Skeletal muscle satellite cell (primary cell): Measurements from ENCODE around the gene DENND4A. TPM values are rescaled to one million over a fixed set of nuclear protein-coding genes. Genes with fewer than 3 reads are reported as not detected.
"Not testable (repeated sequence)": the region's sequence is repeated elsewhere in the genome, so short reads cannot be mapped to it uniquely, and the experiment has no call there.

Experiments
- H3K27me3 ChIP-seq: 2 replicates; pipeline ENCODE4 v1.7.0; 2013; ENCODE audit warnings: low read length; ENCODE audit not compliant: control insufficient read depth, insufficient read depth
- H3K36me3 ChIP-seq: 2 replicates; pipeline ENCODE4 v1.7.0; 2013; ENCODE audit warnings: mild to moderate bottlenecking, control low read depth, low read length; ENCODE audit not compliant: insufficient read depth
- H3K4me1 ChIP-seq: 2 replicates; pipeline ENCODE4 v1.7.0; 2013; ENCODE audit warnings: low read length; ENCODE audit not compliant: control insufficient read depth, insufficient read depth
- H3K4me2 ChIP-seq: 2 replicates; pipeline ENCODE4 v1.7.0; 2013; ENCODE audit warnings: mild to moderate bottlenecking, low read length
- H3K4me3 ChIP-seq: 2 replicates; pipeline ENCODE4 v1.7.0; 2013; ENCODE audit warnings: low read length
- H3K9ac ChIP-seq: 2 replicates; pipeline ENCODE4 v1.7.0; 2013; ENCODE audit warnings: mild to moderate bottlenecking, low read depth, low read length, moderate library complexity
- H3K9me3 ChIP-seq: replicated peaks from 2 replicates; pipeline ENCODE4 v1.7.0; 2013; ENCODE audit warnings: mild to moderate bottlenecking, control low read depth, low read length
- small RNA-seq: library from RNA; depleted of rRNA; stranded (forward); fragments of <200 nt; gene quantifications from one replicate; pipeline ENCODE3, GENCODE V24; 2012

The DENND4A gene

GRCh38 chr15:65618560-65619109 lies 173.5 kb downstream of the DENND4A start:
- Histone ChIP-seq H3K4me3 (no peak overlapping the region), H3K4me1 (no peaks in the 10 kb centered on the region), H3K9ac (no peak overlapping the region), H3K36me3 (no peaks in the 10 kb centered on the region), H3K4me2 (no peak overlapping the region), H3K9me3 (no peaks in the 10 kb centered on the region), H3K27me3 (no peaks in the 10 kb centered on the region)

- peaks cover 19% of the 10 kb centered on the region for H3K4me1 ChIP-seq
- not testable (repeated sequence) for H3K36me3 ChIP-seq, H3K4me2 ChIP-seq
Measured at GRCh38 chr15:65615887-65616286, 176.2 kb downstream of the DENND4A start.

GRCh38 chr15:65612949-65613744 lies 178.9 kb downstream of the DENND4A start:
- Histone ChIP-seq H3K36me3 (no peaks in the 10 kb centered on the region), H3K4me2 (peak overlapping the region; percentile 90), H3K9me3 (no peaks in the 10 kb centered on the region), H3K4me1 (peaks cover 28% of the 10 kb centered on the region), H3K27me3 (no peaks in the 10 kb centered on the region), H3K4me3 (no peak overlapping the region), H3K9ac (no peak overlapping the region)

More at GRCh38 chr15:65615887-65616286, 176.2 kb downstream of the DENND4A start:
- H3K9ac ChIP-seq, H3K4me3 ChIP-seq, H3K9me3 ChIP-seq, H3K27me3 ChIP-seq: not testable (repeated sequence)

GRCh38 chr15:65612616-65612946 lies 179.5 kb downstream of the DENND4A start:
- Histone ChIP-seq H3K36me3 (no peaks in the 10 kb centered on the region), H3K4me3 (no peak overlapping the region), H3K9ac (no peak overlapping the region), H3K27me3 (no peaks in the 10 kb centered on the region), H3K4me1 (peaks cover 28% of the 10 kb centered on the region), H3K9me3 (no peaks in the 10 kb centered on the region), H3K4me2 (peak overlapping the region; percentile 90)

- peak overlapping the region; percentile 90 for H3K9ac ChIP-seq
- H3K4me2 ChIP-seq = peak overlapping the region; percentile 90
- H3K4me1 ChIP-seq = peaks cover 28% of the 10 kb centered on the region
- no peaks in the 10 kb centered on the region for H3K27me3 ChIP-seq
- no peaks in the 10 kb centered on the region for H3K36me3 ChIP-seq
- H3K9me3 ChIP-seq = no peaks in the 10 kb centered on the region
- H3K4me3 ChIP-seq = peak overlapping the region; percentile 76
Measured at GRCh38 chr15:65611888-65612615, 180.0 kb downstream of the DENND4A start.

- peak within 1 kb of the TSS; percentile 76 for H3K4me3 ChIP-seq
Measured at GRCh38 chr15:65610871-65611718, 181.0 kb downstream of the DENND4A start, which contains the start of gene INTS14. Gene INTS14, minus strand, starts transcription at chr15:65611131. Its CDS starts 3,751 bp downstream, at chr15:65607380.

More at GRCh38 chr15:65610871-65611718, 181.0 kb downstream of the DENND4A start, which contains the start of gene INTS14:
- Histone ChIP-seq H3K9me3 (no peaks in the 10 kb centered on the region), H3K36me3 (no peaks in the 10 kb centered on the region), H3K9ac (peak within 1 kb of the TSS; percentile 90), H3K27me3 (no peaks in the 10 kb centered on the region), H3K4me1 (peaks cover 28% of the 10 kb centered on the region), H3K4me2 (peak within 1 kb of the TSS; percentile 97)

Small RNAs within 50 kb of the gene (small RNA-seq; reads per million reads assigned to genes)
- not detected for gene MIR4511
- gene SNORD13E = not detected
